Liver (tissue), 9 donors: ENCODE measurements around the gene SPP2. TPM values are rescaled to one million over a fixed set of nuclear protein-coding genes. Genes with fewer than 3 reads are reported as not detected.

Experiments
- DNase-seq: peaks from one replicate; pipeline ENCODE4 v3.0.0-alpha.2; 2017; ENCODE audit warnings: low spot score
- H3K27ac ChIP-seq, 2 donors: one replicate each; pipeline ENCODE4 v1.7.0; 2013; ENCODE audit warnings: inconsistent platforms in 2 of 2, low read length in 2 of 2, control low read depth in 1 of 2, low read depth in 1 of 2, mild to moderate bottlenecking in 1 of 2
- H3K27me3 ChIP-seq, 4 donors: one replicate each; pipeline versions ENCODE4 v1.6.1 to v1.7.0; 2013; ENCODE audit warnings: low read length in 3 of 4, inconsistent platforms in 1 of 4, mild to moderate bottlenecking in 1 of 4, moderate library complexity in 1 of 4; ENCODE audit not compliant: control insufficient read depth in 4 of 4, insufficient read depth in 4 of 4
- H3K36me3 ChIP-seq, 4 donors: one replicate each; pipeline versions ENCODE4 v1.6.1 to v1.7.0; 2013; ENCODE audit warnings: low read length in 3 of 4, mild to moderate bottlenecking in 3 of 4, low read depth in 1 of 4, moderate library complexity in 1 of 4; ENCODE audit not compliant: control insufficient read depth in 4 of 4, insufficient read depth in 3 of 4
- H3K4me1 ChIP-seq, 4 donors: one replicate each; pipeline versions ENCODE4 v1.6.1 to v1.7.0; 2013; ENCODE audit warnings: low read length in 3 of 4, mild to moderate bottlenecking in 3 of 4, moderate library complexity in 1 of 4; ENCODE audit not compliant: control insufficient read depth in 4 of 4, insufficient read depth in 4 of 4
- H3K4me3 ChIP-seq, 3 donors: one replicate each; pipeline versions ENCODE4 v1.6.1 to v1.7.0; 2013; ENCODE audit warnings: low read length in 3 of 3, control low read depth in 1 of 3, low read depth in 1 of 3, mild to moderate bottlenecking in 1 of 3
- H3K9ac ChIP-seq, 2 donors: one replicate each; pipeline ENCODE4 v1.7.0; 2013; ENCODE audit warnings: low read length in 2 of 2, mild to moderate bottlenecking in 2 of 2, moderate library complexity in 2 of 2, control low read depth in 1 of 2, low read depth in 1 of 2
- H3K9me3 ChIP-seq, 4 donors: one replicate each; pipeline versions ENCODE4 v1.6.1 to v1.7.0; 2013; ENCODE audit warnings: low read length in 3 of 4; ENCODE audit not compliant: control insufficient read depth in 4 of 4
- EGR1 ChIP-seq, 2 donors: IDR thresholded peaks; 2 replicates each; pipeline ENCODE4 v1.6.1; 2016 to 2018; ENCODE audit warnings: antibody characterized with exemption in 2 of 2, low read depth in 2 of 2
- FOXA1 ChIP-seq: IDR thresholded peaks from 2 replicates; pipeline ENCODE4 v1.6.1; 2016; ENCODE audit warnings: antibody characterized with exemption
- FOXA2 ChIP-seq: IDR thresholded peaks from 2 replicates; pipeline ENCODE4 v1.6.1; 2016; ENCODE audit warnings: antibody characterized with exemption
- GABPA ChIP-seq, 2 donors: IDR thresholded peaks in 1 of 2; conservative IDR thresholded peaks in 1 of 2; 2 replicates each; pipeline ENCODE4 v1.6.1; 2016; ENCODE audit warnings: antibody characterized with exemption in 2 of 2, mild to moderate bottlenecking in 1 of 2, moderate library complexity in 1 of 2
- HNF4A ChIP-seq, 2 donors: conservative IDR thresholded peaks; 2 replicates each; pipeline ENCODE4 v1.6.1; 2016; ENCODE audit warnings: antibody characterized with exemption in 2 of 2, mild to moderate bottlenecking in 2 of 2
- HNF4G ChIP-seq: IDR thresholded peaks from 2 replicates; pipeline ENCODE4 v1.6.1; 2016; ENCODE audit warnings: antibody characterized with exemption
- JUND ChIP-seq, 2 donors: IDR thresholded peaks; 2 replicates each; pipeline ENCODE4 v1.6.1; 2016; ENCODE audit warnings: antibody characterized with exemption in 2 of 2
- RAD21 ChIP-seq, 2 donors: IDR thresholded peaks; 2 replicates each; pipeline ENCODE4 v1.6.1; 2016; ENCODE audit warnings: antibody characterized with exemption in 2 of 2, mild to moderate bottlenecking in 2 of 2
- RXRA ChIP-seq, 2 donors: IDR thresholded peaks; 2 replicates each; pipeline ENCODE4 v1.6.1; 2017 to 2018; ENCODE audit warnings: antibody characterized with exemption in 2 of 2, mild to moderate bottlenecking in 1 of 2
- SP1 ChIP-seq: IDR thresholded peaks from 2 replicates; pipeline ENCODE4 v1.6.1; 2018; ENCODE audit warnings: antibody characterized with exemption, mild to moderate bottlenecking
- TAF1 ChIP-seq: conservative IDR thresholded peaks from 2 replicates; pipeline ENCODE4 v1.6.1; 2016; ENCODE audit warnings: antibody characterized with exemption, mild to moderate bottlenecking
- YY1 ChIP-seq: IDR thresholded peaks from 2 replicates; pipeline ENCODE4 v1.6.1; 2016; ENCODE audit warnings: antibody characterized with exemption, mild to moderate bottlenecking
- WGBS: extraction: QIAGEN DNeasy Blood & Tissue Kit; methylation state at CpG from one replicate; pipeline ENCODE4 v1.1.7; 2013; 5-methylcytosine and 5-hydroxymethylcytosine counted together
- polyA plus RNA-seq, 2 donors: library from polyadenylated mRNA; stranded (reverse) in 1 of 2; unstranded in 1 of 2; fragments of 200-250 nt in 1 of 2; fragments of >200 nt in 1 of 2; fragmentation: Nextera tagmentation in 1 of 2; extraction: Ambion mirVana in 1 of 2; gene quantifications; one replicate each; pipeline versions ENCODE4 v1.2.1 to v1.2.3, GENCODE V29; 2013 to 2015
- total RNA-seq, 2 donors: library from RNA; depleted of rRNA; stranded (reverse); fragments of >200 nt; gene quantifications; one replicate each; pipeline ENCODE4 v1.2.3, GENCODE V29; 2014
- TF ChIP-seq, protein P1 (sequence below): IDR thresholded peaks from 2 replicates; pipeline ENCODE4 v1.6.1; 2016; ENCODE audit warnings: antibody characterized with exemption, mild to moderate bottlenecking
- TF ChIP-seq, protein P2 (sequence below): fragments of 150-350 bp; IDR thresholded peaks from 2 replicates; pipeline ENCODE4 v1.5.1; 2017; ENCODE audit warnings: improper control_type of control experiment, low read depth, low read length; ENCODE audit not compliant: missing input control
- TF ChIP-seq, protein P3 (sequence below): IDR thresholded peaks from 2 replicates; pipeline ENCODE4 v1.6.1; 2016; ENCODE audit warnings: antibody characterized with exemption
- TF ChIP-seq, protein P4 (sequence below): IDR thresholded peaks from 2 replicates; pipeline ENCODE4 v1.6.1; 2016; ENCODE audit warnings: antibody characterized with exemption
- TF ChIP-seq, protein P5 (sequence below): IDR thresholded peaks from 2 replicates; pipeline ENCODE4 v1.6.1; 2016; ENCODE audit warnings: antibody characterized with exemption
- donor health status: healthy.
- donor health status: healthy.
- donor health status: healthy.
- donor health status: healthy.
- donor health status: healthy.

The SPP2 gene
- total and polyA plus RNA-seq, 4 donors, result 76.7 to 584 (median 147) TPM

DNA sequence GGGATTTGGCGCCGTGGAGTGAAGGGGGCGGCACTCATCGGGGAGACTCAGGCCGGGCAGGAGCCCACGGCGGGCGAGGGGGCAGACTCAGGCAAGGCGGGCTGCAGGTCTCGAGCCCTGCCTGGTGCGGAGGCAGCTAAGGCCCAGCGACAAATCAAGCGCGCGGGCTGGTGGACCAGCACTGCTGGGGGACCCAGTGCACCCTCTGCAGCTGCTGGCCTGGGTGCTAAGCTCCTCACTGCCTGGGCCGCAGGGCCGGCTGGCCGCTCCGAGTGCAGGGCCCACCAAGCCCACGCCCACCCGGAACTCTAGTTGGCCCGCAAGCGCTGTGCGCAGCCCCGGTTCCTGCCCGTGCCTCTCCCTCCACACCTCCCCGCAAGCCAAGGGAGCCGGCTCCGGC, 26.2 kb upstream of the SPP2 start:
- TF ChIP-seq FOXA2, result no peak
- TF ChIP-seq, protein P1, sequence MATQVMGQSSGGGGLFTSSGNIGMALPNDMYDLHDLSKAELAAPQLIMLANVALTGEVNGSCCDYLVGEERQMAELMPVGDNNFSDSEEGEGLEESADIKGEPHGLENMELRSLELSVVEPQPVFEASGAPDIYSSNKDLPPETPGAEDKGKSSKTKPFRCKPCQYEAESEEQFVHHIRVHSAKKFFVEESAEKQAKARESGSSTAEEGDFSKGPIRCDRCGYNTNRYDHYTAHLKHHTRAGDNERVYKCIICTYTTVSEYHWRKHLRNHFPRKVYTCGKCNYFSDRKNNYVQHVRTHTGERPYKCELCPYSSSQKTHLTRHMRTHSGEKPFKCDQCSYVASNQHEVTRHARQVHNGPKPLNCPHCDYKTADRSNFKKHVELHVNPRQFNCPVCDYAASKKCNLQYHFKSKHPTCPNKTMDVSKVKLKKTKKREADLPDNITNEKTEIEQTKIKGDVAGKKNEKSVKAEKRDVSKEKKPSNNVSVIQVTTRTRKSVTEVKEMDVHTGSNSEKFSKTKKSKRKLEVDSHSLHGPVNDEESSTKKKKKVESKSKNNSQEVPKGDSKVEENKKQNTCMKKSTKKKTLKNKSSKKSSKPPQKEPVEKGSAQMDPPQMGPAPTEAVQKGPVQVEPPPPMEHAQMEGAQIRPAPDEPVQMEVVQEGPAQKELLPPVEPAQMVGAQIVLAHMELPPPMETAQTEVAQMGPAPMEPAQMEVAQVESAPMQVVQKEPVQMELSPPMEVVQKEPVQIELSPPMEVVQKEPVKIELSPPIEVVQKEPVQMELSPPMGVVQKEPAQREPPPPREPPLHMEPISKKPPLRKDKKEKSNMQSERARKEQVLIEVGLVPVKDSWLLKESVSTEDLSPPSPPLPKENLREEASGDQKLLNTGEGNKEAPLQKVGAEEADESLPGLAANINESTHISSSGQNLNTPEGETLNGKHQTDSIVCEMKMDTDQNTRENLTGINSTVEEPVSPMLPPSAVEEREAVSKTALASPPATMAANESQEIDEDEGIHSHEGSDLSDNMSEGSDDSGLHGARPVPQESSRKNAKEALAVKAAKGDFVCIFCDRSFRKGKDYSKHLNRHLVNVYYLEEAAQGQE, result no peak
- no peak for TF ChIP-seq TAF1
- no peak for TF ChIP-seq GABPA (IDR thresholded peaks at IDR 0.05 in 1 of 2, conservative IDR thresholded peaks at IDR 0.05 in 1 of 2)
- TF ChIP-seq RAD21 (IDR thresholded peaks at IDR 0.05), result no peak
- no peak for TF ChIP-seq HNF4G
- TF ChIP-seq HNF4A (conservative IDR thresholded peaks at IDR 0.05), result no peak
- no peak for TF ChIP-seq JUND (IDR thresholded peaks at IDR 0.05)
- no peak for TF ChIP-seq YY1
- TF ChIP-seq, protein P2, sequence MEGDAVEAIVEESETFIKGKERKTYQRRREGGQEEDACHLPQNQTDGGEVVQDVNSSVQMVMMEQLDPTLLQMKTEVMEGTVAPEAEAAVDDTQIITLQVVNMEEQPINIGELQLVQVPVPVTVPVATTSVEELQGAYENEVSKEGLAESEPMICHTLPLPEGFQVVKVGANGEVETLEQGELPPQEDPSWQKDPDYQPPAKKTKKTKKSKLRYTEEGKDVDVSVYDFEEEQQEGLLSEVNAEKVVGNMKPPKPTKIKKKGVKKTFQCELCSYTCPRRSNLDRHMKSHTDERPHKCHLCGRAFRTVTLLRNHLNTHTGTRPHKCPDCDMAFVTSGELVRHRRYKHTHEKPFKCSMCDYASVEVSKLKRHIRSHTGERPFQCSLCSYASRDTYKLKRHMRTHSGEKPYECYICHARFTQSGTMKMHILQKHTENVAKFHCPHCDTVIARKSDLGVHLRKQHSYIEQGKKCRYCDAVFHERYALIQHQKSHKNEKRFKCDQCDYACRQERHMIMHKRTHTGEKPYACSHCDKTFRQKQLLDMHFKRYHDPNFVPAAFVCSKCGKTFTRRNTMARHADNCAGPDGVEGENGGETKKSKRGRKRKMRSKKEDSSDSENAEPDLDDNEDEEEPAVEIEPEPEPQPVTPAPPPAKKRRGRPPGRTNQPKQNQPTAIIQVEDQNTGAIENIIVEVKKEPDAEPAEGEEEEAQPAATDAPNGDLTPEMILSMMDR, result no peak
- TF ChIP-seq, protein P3, sequence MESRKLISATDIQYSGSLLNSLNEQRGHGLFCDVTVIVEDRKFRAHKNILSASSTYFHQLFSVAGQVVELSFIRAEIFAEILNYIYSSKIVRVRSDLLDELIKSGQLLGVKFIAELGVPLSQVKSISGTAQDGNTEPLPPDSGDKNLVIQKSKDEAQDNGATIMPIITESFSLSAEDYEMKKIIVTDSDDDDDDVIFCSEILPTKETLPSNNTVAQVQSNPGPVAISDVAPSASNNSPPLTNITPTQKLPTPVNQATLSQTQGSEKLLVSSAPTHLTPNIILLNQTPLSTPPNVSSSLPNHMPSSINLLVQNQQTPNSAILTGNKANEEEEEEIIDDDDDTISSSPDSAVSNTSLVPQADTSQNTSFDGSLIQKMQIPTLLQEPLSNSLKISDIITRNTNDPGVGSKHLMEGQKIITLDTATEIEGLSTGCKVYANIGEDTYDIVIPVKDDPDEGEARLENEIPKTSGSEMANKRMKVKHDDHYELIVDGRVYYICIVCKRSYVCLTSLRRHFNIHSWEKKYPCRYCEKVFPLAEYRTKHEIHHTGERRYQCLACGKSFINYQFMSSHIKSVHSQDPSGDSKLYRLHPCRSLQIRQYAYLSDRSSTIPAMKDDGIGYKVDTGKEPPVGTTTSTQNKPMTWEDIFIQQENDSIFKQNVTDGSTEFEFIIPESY, result no peak
- TF ChIP-seq RXRA (IDR thresholded peaks at IDR 0.05), result no peak
- TF ChIP-seq SP1, result no peak
- no peak for TF ChIP-seq FOXA1
- TF ChIP-seq, protein P4, sequence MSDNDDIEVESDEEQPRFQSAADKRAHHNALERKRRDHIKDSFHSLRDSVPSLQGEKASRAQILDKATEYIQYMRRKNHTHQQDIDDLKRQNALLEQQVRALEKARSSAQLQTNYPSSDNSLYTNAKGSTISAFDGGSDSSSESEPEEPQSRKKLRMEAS, result no peak
- TF ChIP-seq, protein P5, sequence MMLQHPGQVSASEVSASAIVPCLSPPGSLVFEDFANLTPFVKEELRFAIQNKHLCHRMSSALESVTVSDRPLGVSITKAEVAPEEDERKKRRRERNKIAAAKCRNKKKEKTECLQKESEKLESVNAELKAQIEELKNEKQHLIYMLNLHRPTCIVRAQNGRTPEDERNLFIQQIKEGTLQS, result no peak
- no peak for DNase-seq
- Histone ChIP-seq H3K4me1 (peaks cover 0 to 13% (median 5%) of the 10 kb centered on the region in 4 donors), H3K27me3 (no peaks in the 10 kb centered on the region), H3K36me3 (no peaks in the 10 kb centered on the region), H3K9me3 (no peaks in the 10 kb centered on the region), H3K4me3 (no peak overlapping the region), H3K9ac (no peak overlapping the region), H3K27ac (no peak overlapping the region)
- WGBS, result 96% methylated on average over 29 of the region's 29 CpGs

DNA sequence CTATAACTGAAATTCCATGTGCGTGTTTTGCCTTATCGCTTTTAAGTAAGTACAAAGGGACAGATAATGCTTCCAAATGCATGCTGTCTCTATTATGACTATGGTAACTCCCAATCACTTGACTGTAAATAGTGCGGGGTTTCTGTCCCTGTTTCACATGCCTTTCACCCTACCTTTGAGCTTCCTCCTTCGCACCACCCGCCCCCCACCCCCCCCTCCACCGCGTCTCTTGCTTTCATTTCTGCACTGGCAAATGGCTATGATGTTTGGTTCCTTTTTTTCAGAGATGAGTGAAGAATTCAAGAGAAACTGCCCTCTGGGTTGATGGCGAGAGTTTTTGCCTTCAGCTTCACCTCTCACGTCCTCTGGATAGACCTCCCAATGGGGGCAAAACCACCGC, 25.0 kb upstream of the SPP2 start:
- H3K9ac ChIP-seq, result no peak overlapping the region
- peaks cover 0 to 13% (median 5%) of the 10 kb centered on the region in 4 donors for H3K4me1 ChIP-seq
- no peaks in the 10 kb centered on the region for H3K36me3 ChIP-seq
- H3K4me3 ChIP-seq, result peak overlapping the region in 1 of 3 donors; percentile 21
- no peaks in the 10 kb centered on the region for H3K9me3 ChIP-seq
- no peak for DNase-seq
- no peaks in the 10 kb centered on the region for H3K27me3 ChIP-seq
- H3K27ac ChIP-seq, result no peak overlapping the region
- TF ChIP-seq HNF4A (conservative IDR thresholded peaks at IDR 0.05) (no peak), SP1 (no peak), EGR1 (IDR thresholded peaks at IDR 0.05; ENCODE audit: low read depth in 2 of 2) (no peak), GABPA (IDR thresholded peaks at IDR 0.05 in 1 of 2, conservative IDR thresholded peaks at IDR 0.05 in 1 of 2) (no peak), HNF4G (no peak), TAF1 (no peak)
- TF ChIP-seq, protein P4, result no peak
- 58% methylated on average over 10 of the region's 10 CpGs for WGBS
